Lung (tissue), 12 donors: ENCODE results near the gene SCD. TPM values are rescaled to one million over a fixed set of nuclear protein-coding genes. Genes with fewer than 3 reads are reported as not detected.

Experiments used
- ATAC-seq: fragments of 200-7000 bp; cut with Tn5 transposase; one replicate; pipeline ENCODE4 v1.9.1; 2020; ENCODE audit warnings: moderate number of reproducible peaks; ENCODE audit not compliant: insufficient read depth, low FRiP score
- DNase-seq, 3 donors: peaks; one replicate each; pipeline ENCODE4 v3.0.0-alpha.2; 2013 to 2017
- H3K27ac ChIP-seq, 2 donors: one replicate each; pipeline ENCODE4 v1.5.1; 2013; ENCODE audit warnings: mild to moderate bottlenecking in 2 of 2, moderate library complexity in 2 of 2, control low read depth in 1 of 2, inconsistent platforms in 1 of 2, low read depth in 1 of 2, low read length in 1 of 2
- H3K27me3 ChIP-seq, 3 donors: one replicate each; pipeline ENCODE4 v1.5.1; 2013; ENCODE audit warnings: low read length in 2 of 3; ENCODE audit not compliant: control insufficient read depth in 3 of 3, insufficient read depth in 3 of 3
- H3K36me3 ChIP-seq, 4 donors: one replicate each; pipeline ENCODE4 v1.5.1; 2013; ENCODE audit warnings: low read length in 4 of 4, mild to moderate bottlenecking in 1 of 4, moderate library complexity in 1 of 4; ENCODE audit not compliant: control insufficient read depth in 4 of 4, insufficient read depth in 4 of 4
- H3K4me1 ChIP-seq, 5 donors: one replicate each; pipeline ENCODE4 v1.5.1; 2013; ENCODE audit warnings: low read length in 5 of 5, mild to moderate bottlenecking in 2 of 5, moderate library complexity in 1 of 5; ENCODE audit not compliant: control insufficient read depth in 5 of 5, insufficient read depth in 5 of 5
- H3K4me3 ChIP-seq: one replicate; pipeline ENCODE4 v1.5.1; 2013; ENCODE audit warnings: mild to moderate bottlenecking, control low read depth, moderate library complexity
- H3K9ac ChIP-seq, 2 donors: one replicate each; pipeline ENCODE4 v1.5.1; 2013; ENCODE audit warnings: low read length in 2 of 2, control low read depth in 1 of 2; ENCODE audit not compliant: insufficient read depth in 1 of 2
- H3K9me3 ChIP-seq, 4 donors: one replicate each; pipeline ENCODE4 v1.5.1; 2013; ENCODE audit warnings: low read length in 3 of 4, mild to moderate bottlenecking in 1 of 4, moderate library complexity in 1 of 4; ENCODE audit not compliant: control insufficient read depth in 4 of 4, insufficient read depth in 3 of 4
- CTCF ChIP-seq: IDR thresholded peaks from 2 replicates; pipeline ENCODE4 v1.5.1; 2012; ENCODE audit warnings: mild to moderate bottlenecking; ENCODE audit errors: control extremely low read depth, extremely low read depth
- WGBS, 2 donors: extraction: QIAGEN DNeasy Blood & Tissue Kit; methylation state at CpG; one replicate each; pipeline ENCODE4 v1.1.7; 2013; 5-methylcytosine and 5-hydroxymethylcytosine counted together
- polyA plus RNA-seq, 2 donors: library from polyadenylated mRNA; stranded (reverse); fragments of 200-250 nt; gene quantifications; one replicate each; pipeline ENCODE4 v1.2.1, GENCODE V29; 2013
- total RNA-seq, 2 donors: library from RNA; depleted of rRNA in 1 of 2; stranded (reverse); fragments of >200 nt in 1 of 2; gene quantifications; one replicate each; pipeline ENCODE4 v1.2.1, GENCODE V29; 2014 to 2021
- donor health status: control.
- donor health status: control.
- donor health status: Bipolar disorder and iron deficiency.
- donor health status: healthy.
- donor health status: DM: yes; HTN: yes; CAD: no.

Gene SCD
- total and polyA plus RNA-seq, 4 donors: 136 to 383 (median 239) TPM

DNA sequence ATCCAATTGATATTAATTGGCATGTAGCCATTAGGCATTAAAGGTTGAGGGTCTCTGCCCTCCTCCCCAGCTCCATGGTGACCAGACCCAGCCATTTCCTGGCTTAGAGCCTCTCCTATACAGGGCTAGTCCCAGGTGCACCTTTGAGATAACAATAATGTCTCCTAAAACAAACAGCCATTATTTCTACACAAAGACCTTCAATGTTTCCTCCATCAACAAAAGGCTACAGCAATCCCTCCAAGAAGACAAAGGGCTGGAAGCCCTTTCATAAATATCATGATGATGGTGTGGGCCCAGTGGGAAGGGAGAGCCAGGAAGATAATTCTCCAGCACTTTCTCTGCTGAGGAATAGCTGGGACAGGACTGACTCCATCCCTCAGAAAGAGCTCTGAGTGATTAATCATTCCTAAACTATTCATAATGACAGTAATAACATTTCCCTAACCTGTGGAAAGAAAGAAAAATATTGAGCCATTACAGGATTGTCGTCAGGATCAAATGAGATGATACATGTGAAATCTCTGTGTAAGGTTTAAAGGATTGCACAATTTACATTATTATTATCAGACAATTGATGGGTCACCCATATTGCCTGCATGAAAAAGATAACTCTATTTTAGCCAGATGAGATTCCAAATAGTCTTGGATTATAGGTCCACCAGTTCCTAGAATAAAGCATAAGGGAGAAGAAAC, 27.2 kb upstream of the SCD start:
- Histone ChIP-seq H3K4me1 (no peaks in the 10 kb centered on the region), H3K27ac (no peak overlapping the region), H3K9me3 (no peaks in the 10 kb centered on the region), H3K27me3 (peaks cover 0 to 11% (median 8%) of the 10 kb centered on the region in 3 donors), H3K36me3 (no peaks in the 10 kb centered on the region), H3K9ac (no peak overlapping the region), H3K4me3 (no peak overlapping the region)
- no peak for ATAC-seq
- TF ChIP-seq CTCF: no peak
- no peak for DNase-seq
- 47 to 71% methylated on average over 1 of the region's 1 CpG for WGBS, 2 donors

GRCh38 chr10:100325158-100325557, 21.9 kb upstream of the SCD start:
- Histone ChIP-seq H3K36me3 (no peaks in the 10 kb centered on the region), H3K4me3 (no peak overlapping the region), H3K27me3 (peaks cover 0 to 33% (median 12%) of the 10 kb centered on the region in 3 donors), H3K4me1 (no peaks in the 10 kb centered on the region), H3K9ac (no peak overlapping the region), H3K27ac (no peak overlapping the region), H3K9me3 (no peaks in the 10 kb centered on the region)
- no peak for ATAC-seq
- no peak for DNase-seq
- 59 to 74% methylated on average over 7 of the region's 7 CpGs for WGBS, 2 donors
- no peak for TF ChIP-seq CTCF

DNA sequence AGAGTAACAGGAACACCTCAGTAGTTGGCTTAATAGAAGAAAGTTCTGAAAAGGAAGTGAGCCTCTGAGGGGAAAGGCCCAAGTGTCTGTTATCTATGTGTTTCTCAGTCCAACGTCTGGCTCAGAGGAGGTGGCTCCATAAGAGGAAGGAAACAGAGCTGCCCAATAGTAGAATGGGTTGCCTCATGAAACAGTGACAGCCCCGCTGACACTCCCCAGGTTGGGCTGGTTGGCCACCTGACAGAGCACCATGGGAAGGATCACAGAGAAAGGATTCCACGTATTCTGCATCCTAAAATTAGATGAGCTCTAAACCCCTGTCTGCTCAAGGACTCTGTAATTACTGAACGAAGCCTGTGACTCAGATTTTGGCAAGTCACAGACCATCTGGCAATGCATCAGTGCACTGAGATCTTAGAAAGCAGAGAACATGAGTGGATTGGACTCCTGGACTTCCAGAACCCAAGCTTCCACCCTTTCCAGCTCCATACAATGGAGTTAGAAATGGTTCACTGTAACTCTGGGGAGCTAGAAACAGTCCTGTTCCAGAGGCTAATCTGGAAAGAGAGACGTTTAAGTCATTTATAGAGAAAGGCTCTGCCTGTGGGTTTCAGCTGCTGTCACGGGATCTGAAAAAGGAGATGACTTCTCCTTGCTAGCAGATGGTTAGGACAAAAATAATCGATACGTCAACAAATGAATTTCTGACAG, 19.9 kb upstream of the SCD start:
- Histone ChIP-seq H3K27me3 (peaks cover 0 to 48% (median 19%) of the 10 kb centered on the region in 3 donors), H3K4me1 (no peaks in the 10 kb centered on the region), H3K9ac (no peak overlapping the region), H3K36me3 (no peaks in the 10 kb centered on the region), H3K27ac (no peak overlapping the region), H3K4me3 (no peak overlapping the region), H3K9me3 (no peaks in the 10 kb centered on the region)
- ATAC-seq: no peak
- WGBS, 2 donors: 44 to 47% methylated on average over 8 of the region's 8 CpGs
- no peak for TF ChIP-seq CTCF
- DNase-seq: no peak
